Astrocyte of the cerebellum (primary cell): ENCODE data around the gene BAHCC1.

Experiments used
- DNase-seq: peaks from one replicate; pipeline ENCODE4 v3.0.0-alpha.2; 2011; ENCODE audit warnings: low read depth
- H3K4me3 ChIP-seq: 2 replicates; pipeline ENCODE4 v1.5.1; 2011; ENCODE audit warnings: mild to moderate bottlenecking, low read depth, low read length, moderate library complexity
- in situ Hi-C: cut with HindIII; loops from 2 replicates; pipeline ENCODE4 v1.10.0; 2017; ENCODE audit warnings: low sequenced_read_pairs
- TF ChIP-seq, protein P1 (sequence below): IDR thresholded peaks from 2 replicates; pipeline ENCODE4 v1.5.1; 2012; ENCODE audit warnings: low read length, low read depth, moderate library complexity, mild to moderate bottlenecking; ENCODE audit errors: missing control alignments

BAHCC1 gene

GRCh38 chr17:81434072-81434471, 38.8 kb downstream of the BAHCC1 start:
- in situ Hi-C loops, result no loop called here

DNA sequence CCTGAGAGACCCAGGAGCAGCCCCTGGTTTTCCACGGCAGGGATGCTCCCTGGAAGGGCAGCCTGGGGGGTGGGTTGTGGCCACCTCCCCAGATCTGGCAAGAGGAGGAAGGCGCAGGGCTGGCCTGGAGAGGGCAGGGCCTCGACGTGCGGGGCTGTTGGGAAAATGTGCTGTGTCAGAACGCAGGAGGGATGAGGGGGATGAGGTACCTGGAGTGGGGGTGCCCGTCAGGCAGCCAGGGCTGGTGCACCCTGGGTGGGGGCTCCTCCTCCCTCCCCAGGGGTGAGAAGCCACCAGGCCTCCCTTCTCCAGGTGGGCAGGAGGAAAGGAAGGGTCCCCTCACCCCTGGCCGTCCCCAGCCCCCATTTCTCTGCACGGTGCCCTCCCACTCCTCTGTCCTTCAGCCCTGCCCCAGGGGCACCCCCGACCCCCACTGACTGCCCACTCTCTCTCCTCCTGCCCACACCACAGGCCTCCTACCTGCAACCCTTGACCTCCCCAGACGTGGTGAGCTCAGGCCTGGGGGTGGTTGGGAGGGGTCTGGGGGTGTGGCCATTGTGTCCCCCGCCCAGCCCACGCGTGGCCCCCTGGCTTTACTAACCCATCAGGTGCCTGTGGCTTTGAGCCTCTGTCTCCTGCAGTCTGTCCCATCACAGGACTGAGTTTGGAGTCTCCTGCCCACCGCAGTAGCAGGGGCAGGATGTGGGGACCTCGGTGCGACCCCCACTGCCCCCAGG, 39.6 kb downstream of the BAHCC1 start:
- no peak for DNase-seq
- no peak overlapping the region for H3K4me3 ChIP-seq
- TF ChIP-seq, protein P1, sequence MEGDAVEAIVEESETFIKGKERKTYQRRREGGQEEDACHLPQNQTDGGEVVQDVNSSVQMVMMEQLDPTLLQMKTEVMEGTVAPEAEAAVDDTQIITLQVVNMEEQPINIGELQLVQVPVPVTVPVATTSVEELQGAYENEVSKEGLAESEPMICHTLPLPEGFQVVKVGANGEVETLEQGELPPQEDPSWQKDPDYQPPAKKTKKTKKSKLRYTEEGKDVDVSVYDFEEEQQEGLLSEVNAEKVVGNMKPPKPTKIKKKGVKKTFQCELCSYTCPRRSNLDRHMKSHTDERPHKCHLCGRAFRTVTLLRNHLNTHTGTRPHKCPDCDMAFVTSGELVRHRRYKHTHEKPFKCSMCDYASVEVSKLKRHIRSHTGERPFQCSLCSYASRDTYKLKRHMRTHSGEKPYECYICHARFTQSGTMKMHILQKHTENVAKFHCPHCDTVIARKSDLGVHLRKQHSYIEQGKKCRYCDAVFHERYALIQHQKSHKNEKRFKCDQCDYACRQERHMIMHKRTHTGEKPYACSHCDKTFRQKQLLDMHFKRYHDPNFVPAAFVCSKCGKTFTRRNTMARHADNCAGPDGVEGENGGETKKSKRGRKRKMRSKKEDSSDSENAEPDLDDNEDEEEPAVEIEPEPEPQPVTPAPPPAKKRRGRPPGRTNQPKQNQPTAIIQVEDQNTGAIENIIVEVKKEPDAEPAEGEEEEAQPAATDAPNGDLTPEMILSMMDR, result no peak
- in situ Hi-C loops, result no loop called here

More at GRCh38 chr17:81434072-81434471, 38.8 kb downstream of the BAHCC1 start:
- TF ChIP-seq, protein P1, result no peak
- no peak overlapping the region for H3K4me3 ChIP-seq
- no peak for DNase-seq

DNA sequence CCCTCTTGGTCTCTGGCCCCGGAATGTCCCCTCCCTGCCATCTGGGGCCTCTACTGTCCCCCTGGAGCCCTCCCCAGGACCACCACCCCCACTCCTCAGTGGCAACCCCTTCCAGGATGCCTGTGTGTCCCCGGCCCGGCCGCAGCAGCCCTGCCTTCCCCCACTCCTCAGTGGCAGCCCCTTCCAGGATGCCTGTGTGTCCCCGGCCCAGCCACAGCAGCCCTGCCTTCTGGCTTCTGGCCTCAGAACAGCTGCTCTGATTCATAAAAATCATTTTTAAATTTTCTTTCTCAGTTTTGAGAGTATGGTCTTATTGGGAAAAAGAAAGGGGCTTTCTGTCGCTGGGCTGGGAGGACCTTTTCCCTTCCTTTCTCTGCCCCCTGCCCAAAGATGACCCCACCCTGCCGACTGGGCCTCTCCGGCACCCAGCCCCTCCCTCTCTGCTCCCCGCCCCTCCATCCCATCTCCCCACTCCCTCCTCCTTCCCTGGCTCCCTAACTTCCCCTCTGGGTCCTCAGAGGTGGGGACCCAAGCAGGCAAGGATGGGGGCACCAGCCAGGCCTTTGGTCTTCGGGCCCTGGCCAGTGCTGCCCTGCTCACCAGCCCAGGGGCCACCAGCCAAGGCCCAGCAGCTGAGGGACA, 40.5 kb downstream of the BAHCC1 start:
- TF ChIP-seq, protein P1, result no peak
- H3K4me3 ChIP-seq, result no peak overlapping the region
- DNase-seq, result no peak
- in situ Hi-C loops, result no loop called here

DNA sequence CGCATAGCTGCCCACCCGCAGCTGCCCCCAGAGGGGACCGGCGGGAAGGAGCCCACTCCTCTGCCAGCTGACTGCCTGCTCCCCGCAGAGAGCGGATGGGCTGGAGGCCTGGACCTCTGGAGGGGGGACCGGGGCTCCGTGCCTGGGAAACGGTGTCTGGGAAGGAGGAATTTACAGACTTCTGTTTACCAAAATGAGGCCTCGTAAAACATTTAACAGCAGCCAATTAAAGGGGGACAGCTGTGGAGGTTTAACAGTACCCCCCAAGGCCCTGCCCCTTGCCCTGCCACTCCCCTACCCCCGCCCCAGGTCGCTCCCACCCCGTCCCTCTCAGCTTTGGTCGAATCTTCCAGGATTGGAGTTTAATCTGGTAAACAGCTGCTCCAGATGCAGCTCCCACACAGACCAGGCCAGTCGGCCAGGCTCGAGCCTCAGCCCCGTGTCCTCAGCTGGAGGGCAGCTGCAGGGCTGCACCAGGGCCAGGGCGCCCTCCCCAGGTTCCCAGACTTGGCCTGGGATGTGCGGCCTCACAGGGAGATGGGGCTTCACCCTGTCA, 41.1 kb downstream of the BAHCC1 start:
- H3K4me3 ChIP-seq, result no peak overlapping the region
- in situ Hi-C loops, result no loop called here
- DNase-seq, result no peak
- TF ChIP-seq, protein P1, result no peak

- no peak for DNase-seq
- TF ChIP-seq, protein P1, result no peak
- H3K4me3 ChIP-seq, result no peak overlapping the region
- in situ Hi-C loops, result no loop called here
These were observed 42.0 kb downstream of the BAHCC1 start for GRCh38 chr17:81437191-81437651.

GRCh38 chr17:81438007-81438659, 42.9 kb downstream of the BAHCC1 start:
- no peak for DNase-seq
- in situ Hi-C loops, result no loop called here
- TF ChIP-seq, protein P1, result no peak
- H3K4me3 ChIP-seq, result no peak overlapping the region
